HTR-8/SVneo (cell line): ENCODE results near the gene HLA-DRB1.
"Not testable (repeated sequence)": the region's sequence is repeated elsewhere in the genome, so short reads cannot be mapped to it uniquely, and the experiment has no call there.

ENCODE experiments used
- DNase-seq: peaks from one replicate; pipeline ENCODE4 v3.0.0; 2011; ENCODE audit warnings: low spot score, mixed read lengths; ENCODE audit not compliant: insufficient read length
- FAIRE-seq: peaks from 2 replicates; lab custom pipeline; 2011; peaks lifted over from hg19 to GRCh38; lab: Jason Lieb, UNC

HLA-DRB1 gene

GRCh38 chr6:32589596-32590449, at the start of gene HLA-DRB1:
HLA-DRB1 (minus strand) TSS chr6:32589848; CDS start chr6:32589742, 106 bp downstream.
- DNase-seq, result peak; percentile 28
- FAIRE-seq, result peak; percentile 70

- FAIRE-seq, result no peak
- no peak for DNase-seq
Observed at GRCh38 chr6:32638532-32639219, 49.0 kb upstream of the HLA-DRB1 start.

GRCh38 chr6:32637883-32638282, 48.2 kb upstream of the HLA-DRB1 start:
- FAIRE-seq (no peak), DNase-seq (no peak)

DNA sequence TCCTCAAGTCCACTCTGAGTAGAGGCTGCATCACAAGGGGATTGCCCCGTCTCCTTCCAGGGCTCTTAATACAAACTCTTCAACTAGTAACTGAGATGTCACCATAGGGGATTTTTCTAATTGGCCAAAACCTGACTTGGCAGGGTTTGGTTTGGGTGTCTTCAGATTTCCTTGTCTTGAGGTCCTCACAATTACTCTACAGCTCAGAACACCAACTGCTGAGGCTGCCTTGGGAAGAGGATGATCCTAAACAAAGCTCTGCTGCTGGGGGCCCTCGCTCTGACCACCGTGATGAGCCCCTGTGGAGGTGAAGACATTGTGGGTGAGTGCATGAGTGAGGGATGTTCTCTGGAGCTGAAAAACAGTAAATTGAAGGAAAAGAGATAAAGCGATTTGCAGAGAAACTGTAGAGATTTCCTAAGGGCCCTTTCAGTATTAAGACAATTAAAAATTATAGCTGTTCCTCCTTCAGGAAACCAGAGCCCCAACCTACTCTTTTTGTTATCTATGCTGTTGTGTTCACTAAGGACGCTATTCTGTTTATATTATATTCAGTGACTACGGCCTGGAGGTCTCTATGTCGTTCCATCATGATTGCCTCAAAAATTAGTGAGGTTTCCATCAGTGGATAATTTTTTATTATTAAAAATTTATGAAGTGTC, 47.7 kb upstream of the HLA-DRB1 start, which contains the start of gene HLA-DQA1:
Gene HLA-DQA1 (plus strand): TSS at position 188 of the 662 bp plus-strand sequence. CDS start 53 bp downstream, at position 241.
- no peak for DNase-seq
- no peak for FAIRE-seq

GRCh38 chr6:32635526-32636123, 46.0 kb upstream of the HLA-DRB1 start:
- FAIRE-seq (no peak), DNase-seq (no peak)

- not testable (repeated sequence) for DNase-seq, FAIRE-seq
Observed at GRCh38 chr6:32629793-32630192, 40.1 kb upstream of the HLA-DRB1 start.

GRCh38 chr6:32627831-32628230, 38.2 kb upstream of the HLA-DRB1 start:
- DNase-seq (no peak), FAIRE-seq (no peak)

GRCh38 chr6:32627249-32627648, 37.6 kb upstream of the HLA-DRB1 start:
- FAIRE-seq, result no peak
- DNase-seq, result no peak

DNA sequence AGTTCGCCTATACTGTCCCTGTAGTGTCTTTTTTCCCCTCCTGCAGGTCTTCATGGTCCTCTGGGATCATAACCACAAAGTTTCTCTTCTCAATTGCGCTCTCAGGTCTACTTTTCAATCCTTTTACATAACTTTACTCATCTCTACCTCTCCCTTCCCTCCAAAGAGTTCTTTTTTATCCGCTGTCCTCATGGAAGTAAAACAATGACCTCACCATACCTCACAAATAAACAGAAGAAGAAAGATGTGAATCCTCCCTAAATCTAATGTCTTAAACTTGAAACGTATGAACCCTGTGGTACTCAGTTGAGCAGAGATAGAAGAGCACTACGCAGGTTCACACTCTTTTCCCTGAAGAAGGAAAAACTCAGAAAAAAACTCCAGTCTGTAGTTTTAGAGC, 35.5 kb upstream of the HLA-DRB1 start:
- DNase-seq, result no peak

GRCh38 chr6:32624565-32624964, 34.9 kb upstream of the HLA-DRB1 start:
- DNase-seq (no peak), FAIRE-seq (no peak)

More for the DNA sequence above, 35.5 kb upstream of the HLA-DRB1 start:
- FAIRE-seq, result no peak

DNA sequence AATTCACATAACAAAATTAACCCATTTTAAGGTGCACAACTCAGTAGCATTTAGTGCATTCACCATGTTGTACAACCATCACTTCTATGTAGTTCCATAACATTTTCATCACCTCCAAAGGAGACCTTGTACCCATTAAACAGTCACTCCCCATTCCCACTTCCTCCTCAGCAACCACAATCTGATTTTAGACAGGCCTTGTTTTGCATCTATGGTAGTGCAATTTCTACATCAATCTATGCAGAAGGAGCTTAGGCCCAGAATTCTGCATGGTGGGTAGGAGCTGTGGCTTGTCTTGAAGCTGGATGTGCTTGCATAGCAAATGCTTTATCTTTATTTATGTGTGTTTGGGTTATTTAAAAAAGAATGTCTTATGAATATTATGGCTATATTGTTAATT, 34.0 kb upstream of the HLA-DRB1 start:
- no peak for DNase-seq
- FAIRE-seq, result no peak

DNA sequence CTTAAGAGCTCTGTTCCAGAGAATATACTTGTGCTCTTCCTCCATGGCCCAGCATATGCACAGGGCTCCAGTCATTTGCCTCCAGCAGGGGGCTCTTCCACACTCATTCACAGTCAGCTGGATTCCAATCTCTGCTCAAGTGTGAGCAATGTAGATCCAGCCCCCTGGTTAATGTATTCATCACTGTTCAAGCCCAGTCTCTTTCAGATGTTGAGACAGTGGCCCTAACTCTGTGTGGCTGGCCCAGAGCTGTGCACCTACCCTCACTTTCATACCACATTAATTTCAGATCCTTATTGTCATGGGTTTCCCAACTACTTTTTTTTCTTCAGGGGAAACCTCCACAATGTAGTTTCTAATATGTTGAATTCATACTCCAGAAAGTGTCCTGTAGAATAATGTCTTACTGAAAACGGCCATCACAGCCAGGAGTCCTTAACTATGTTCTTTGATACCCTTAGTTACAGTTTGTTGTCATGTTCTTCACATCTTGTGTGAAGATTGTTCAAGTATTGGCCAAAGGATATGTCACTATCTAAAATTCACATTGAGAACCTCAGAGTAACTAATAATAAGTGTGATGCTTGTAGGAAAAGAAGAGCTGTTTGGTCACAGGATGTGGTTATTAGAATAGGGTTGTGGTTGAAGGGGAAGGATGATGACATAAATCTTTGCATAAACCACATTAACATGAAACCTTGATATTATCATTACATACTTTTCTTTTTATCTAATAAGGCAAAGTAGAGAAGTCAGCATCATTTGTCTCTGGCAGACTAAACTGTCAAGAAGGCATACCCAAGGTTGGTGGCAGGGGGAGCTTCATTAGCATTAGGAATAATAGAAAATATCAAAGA, 33.1 kb upstream of the HLA-DRB1 start:
- FAIRE-seq (peak; percentile 16), DNase-seq (peak; percentile 37)

DNA sequence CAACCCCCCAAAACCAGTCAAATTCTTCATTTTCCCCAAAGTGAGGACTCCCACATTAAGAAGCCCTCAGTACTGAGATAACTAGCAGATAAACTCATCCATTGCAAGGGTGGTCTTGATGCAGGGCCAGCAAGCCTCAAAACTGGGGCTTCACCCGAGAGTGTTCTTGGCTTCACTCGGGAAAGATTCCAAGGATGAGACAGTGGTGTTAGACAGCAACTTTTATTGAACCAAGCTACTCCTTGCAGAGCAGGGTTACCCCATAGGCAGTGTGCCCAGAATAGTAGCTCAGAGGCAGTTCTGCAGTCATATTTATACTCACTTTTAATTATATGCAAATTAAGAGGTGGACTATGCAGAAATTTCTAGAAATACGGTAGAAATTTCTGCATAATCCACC, 31.7 kb upstream of the HLA-DRB1 start:
- DNase-seq, result no peak
- no peak for FAIRE-seq

GRCh38 chr6:32617751-32618150, 28.1 kb upstream of the HLA-DRB1 start:
- DNase-seq, result no peak
- no peak for FAIRE-seq

- no peak for DNase-seq
- FAIRE-seq, result no peak
Observed at GRCh38 chr6:32615885-32616532, 26.4 kb upstream of the HLA-DRB1 start.

GRCh38 chr6:32614366-32615081, 24.9 kb upstream of the HLA-DRB1 start:
- DNase-seq (no peak), FAIRE-seq (no peak)

DNA sequence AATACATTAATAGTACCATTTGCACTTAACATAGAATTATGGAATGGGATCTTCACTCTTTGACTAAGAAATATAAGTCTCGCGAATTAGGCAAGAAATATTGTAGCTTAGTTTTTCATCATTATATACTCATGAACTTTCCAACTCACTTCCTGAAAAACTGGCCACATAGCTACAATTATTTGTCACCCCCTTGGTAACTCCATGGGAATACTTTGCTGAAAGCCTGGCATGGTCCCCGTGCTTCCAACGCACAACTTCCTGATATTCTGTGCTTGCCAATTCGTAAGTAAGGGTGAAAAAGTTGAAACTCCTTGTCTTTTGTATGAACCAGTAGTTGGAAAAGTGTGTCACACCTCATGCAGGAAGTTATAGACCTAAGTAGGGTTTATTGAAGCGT, 23.8 kb upstream of the HLA-DRB1 start:
- no peak for FAIRE-seq
- DNase-seq, result no peak

GRCh38 chr6:32610682-32611296, 21.1 kb upstream of the HLA-DRB1 start:
- FAIRE-seq (no peak), DNase-seq (no peak)
